DOHH2 (cell line): ENCODE measurements around the gene OSTN.
"Not testable (repeated sequence)": the region's sequence is repeated elsewhere in the genome, so short reads cannot be mapped to it uniquely, and the experiment has no call there.

Experiments
- CTCF ChIP-seq: fragments of 200-600 bp; sonication (generic); IDR thresholded peaks from one replicate; pipeline ENCODE4 v1.5.1; 2014; ENCODE audit warnings: antibody characterized with exemption, mild to moderate bottlenecking, low read depth, low read length; ENCODE audit not compliant: poor library complexity, severe bottlenecking
- EZH2phosphoT487 ChIP-seq: fragments of 200-600 bp; sonication (generic); IDR thresholded peaks from 2 replicates; pipeline ENCODE4 v1.6.1; 2017; ENCODE audit warnings: borderline replicate concordance, mild to moderate bottlenecking, antibody characterized with exemption, low read length, moderate library complexity, mixed read lengths

GRCh38 chr3:191246034-191246433 lies 47.0 kb downstream of the OSTN start:
- TF ChIP-seq CTCF, EZH2phosphoT487: not testable (repeated sequence)
